Fibroblast of villous mesenchyme (primary cell): Measurements from ENCODE around the gene CCRL2. TPM values are rescaled to one million over a fixed set of nuclear protein-coding genes. Genes with fewer than 3 reads are reported as not detected.

Experiments
- DNase-seq: peaks from one replicate; pipeline ENCODE4 v3.0.0-alpha.2; 2010; ENCODE audit warnings: low read depth
- H3K4me3 ChIP-seq: 2 replicates; pipeline ENCODE4 v1.5.1; 2011; ENCODE audit warnings: low read depth, mild to moderate bottlenecking, low read length
- total RNA-seq: library from RNA; depleted of rRNA; stranded (reverse); fragments of >200 nt; gene quantifications from 2 replicates; pipeline ENCODE4 v1.2.3, GENCODE V29; 2012
- TF ChIP-seq, protein P1 (sequence below): IDR thresholded peaks from 2 replicates; pipeline ENCODE4 v1.5.1; 2012; ENCODE audit warnings: low read depth, mild to moderate bottlenecking, low read length; ENCODE audit not compliant: insufficient read depth

The CCRL2 gene
- total RNA-seq, 1 donor = 2.2 TPM

GRCh38 chr3:46413951-46414350 is 6.9 kb downstream of the CCRL2 start:
- TF ChIP-seq, protein P1, sequence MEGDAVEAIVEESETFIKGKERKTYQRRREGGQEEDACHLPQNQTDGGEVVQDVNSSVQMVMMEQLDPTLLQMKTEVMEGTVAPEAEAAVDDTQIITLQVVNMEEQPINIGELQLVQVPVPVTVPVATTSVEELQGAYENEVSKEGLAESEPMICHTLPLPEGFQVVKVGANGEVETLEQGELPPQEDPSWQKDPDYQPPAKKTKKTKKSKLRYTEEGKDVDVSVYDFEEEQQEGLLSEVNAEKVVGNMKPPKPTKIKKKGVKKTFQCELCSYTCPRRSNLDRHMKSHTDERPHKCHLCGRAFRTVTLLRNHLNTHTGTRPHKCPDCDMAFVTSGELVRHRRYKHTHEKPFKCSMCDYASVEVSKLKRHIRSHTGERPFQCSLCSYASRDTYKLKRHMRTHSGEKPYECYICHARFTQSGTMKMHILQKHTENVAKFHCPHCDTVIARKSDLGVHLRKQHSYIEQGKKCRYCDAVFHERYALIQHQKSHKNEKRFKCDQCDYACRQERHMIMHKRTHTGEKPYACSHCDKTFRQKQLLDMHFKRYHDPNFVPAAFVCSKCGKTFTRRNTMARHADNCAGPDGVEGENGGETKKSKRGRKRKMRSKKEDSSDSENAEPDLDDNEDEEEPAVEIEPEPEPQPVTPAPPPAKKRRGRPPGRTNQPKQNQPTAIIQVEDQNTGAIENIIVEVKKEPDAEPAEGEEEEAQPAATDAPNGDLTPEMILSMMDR = no peak
- no peak for DNase-seq
- H3K4me3 ChIP-seq = no peak overlapping the region

- TF ChIP-seq, protein P1 = no peak
- H3K4me3 ChIP-seq = no peak overlapping the region
- DNase-seq = no peak
These were observed 7.7 kb downstream of the CCRL2 start for GRCh38 chr3:46414739-46415138.

DNA sequence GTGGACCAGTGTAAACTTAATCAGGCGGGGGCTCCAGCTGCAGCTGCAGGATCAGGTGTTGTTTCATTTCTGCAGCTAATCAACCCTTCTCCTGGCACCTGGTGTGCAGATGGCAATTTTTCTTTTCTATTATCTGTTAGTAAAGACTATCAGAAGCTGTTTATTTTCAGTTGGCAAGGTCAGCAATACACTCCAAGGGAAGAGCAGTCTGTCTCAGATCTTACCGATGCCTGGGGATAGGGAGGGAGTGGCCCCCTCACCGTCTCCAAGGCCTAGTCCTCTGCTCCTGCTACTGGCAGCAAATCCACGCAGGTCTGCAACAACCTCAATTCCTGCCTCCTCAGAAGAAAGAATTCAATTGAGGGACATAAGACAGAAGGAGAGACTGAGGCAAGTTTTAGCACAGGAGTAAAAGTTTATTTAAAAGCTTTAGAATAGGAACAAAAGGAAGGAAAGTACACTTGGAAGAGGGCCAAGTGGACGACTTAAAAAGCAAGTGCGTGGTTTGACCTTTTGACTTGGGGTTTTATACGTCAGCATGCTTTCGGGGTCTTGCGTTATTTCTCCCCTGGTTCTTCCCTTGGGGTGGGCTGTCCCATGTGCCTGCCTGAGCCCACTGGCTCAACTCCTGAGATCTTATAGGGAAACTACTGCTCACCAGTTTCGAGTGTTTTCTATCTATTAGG is 9.2 kb downstream of the CCRL2 start:
- TF ChIP-seq, protein P1 = no peak
- no peak for DNase-seq
- no peak overlapping the region for H3K4me3 ChIP-seq

GRCh38 chr3:46416811-46417510 is 9.9 kb downstream of the CCRL2 start:
- TF ChIP-seq, protein P1 = no peak
- DNase-seq = no peak
- H3K4me3 ChIP-seq = no peak overlapping the region

GRCh38 chr3:46417841-46418611 is 11.0 kb downstream of the CCRL2 start:
- no peak for DNase-seq
- no peak overlapping the region for H3K4me3 ChIP-seq
- TF ChIP-seq, protein P1 = no peak

GRCh38 chr3:46419816-46420215 is 12.8 kb downstream of the CCRL2 start:
- H3K4me3 ChIP-seq = no peak overlapping the region
- TF ChIP-seq, protein P1 = no peak
- no peak for DNase-seq
